GM20000 (cell line): ENCODE data around the gene GAPDHS.

ENCODE experiments used
- DNase-seq: peaks from one replicate; pipeline ENCODE4 v3.0.0; 2012; ENCODE audit warnings: low spot score
- CTCF ChIP-seq: IDR thresholded peaks from 2 replicates; pipeline ENCODE4 v1.5.1; 2012; ENCODE audit warnings: mild to moderate bottlenecking, control low read depth; ENCODE audit errors: extremely low read depth, missing control alignments

Gene GAPDHS

GRCh38 chr19:35519291-35519690 is 14.0 kb upstream of the GAPDHS start:
- no peak for TF ChIP-seq CTCF
- no peak for DNase-seq

DNA sequence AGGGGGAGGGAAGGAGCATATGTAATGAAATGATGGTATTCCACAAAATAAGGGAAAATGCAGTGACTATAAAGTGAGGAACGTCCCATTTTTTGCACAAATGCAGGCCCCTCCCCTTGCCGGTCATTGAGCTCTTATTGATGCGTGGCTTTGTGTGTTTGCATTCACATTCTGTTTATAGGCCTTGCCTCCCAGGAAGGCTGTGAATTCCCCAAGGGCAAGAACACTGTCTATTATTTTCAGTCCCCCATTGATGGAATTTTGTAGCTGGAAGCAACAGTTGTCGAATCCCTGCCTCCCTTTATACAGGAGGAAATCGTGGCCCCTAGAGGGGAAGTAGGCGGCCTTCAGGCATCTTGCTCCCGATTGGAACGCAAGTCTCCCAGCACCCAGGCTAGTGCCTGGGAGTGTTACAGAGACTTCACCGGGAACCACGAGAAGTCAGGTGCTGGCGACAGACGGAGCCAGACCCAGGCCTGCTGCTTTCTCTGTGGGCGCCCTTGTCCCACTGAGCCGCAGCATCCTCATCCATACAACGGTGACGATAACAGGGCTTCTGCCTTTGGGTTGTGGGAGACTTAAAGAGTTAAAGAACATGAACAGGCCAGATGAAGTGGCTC is 12.0 kb upstream of the GAPDHS start:
- DNase-seq = no peak
- no peak for TF ChIP-seq CTCF

DNA sequence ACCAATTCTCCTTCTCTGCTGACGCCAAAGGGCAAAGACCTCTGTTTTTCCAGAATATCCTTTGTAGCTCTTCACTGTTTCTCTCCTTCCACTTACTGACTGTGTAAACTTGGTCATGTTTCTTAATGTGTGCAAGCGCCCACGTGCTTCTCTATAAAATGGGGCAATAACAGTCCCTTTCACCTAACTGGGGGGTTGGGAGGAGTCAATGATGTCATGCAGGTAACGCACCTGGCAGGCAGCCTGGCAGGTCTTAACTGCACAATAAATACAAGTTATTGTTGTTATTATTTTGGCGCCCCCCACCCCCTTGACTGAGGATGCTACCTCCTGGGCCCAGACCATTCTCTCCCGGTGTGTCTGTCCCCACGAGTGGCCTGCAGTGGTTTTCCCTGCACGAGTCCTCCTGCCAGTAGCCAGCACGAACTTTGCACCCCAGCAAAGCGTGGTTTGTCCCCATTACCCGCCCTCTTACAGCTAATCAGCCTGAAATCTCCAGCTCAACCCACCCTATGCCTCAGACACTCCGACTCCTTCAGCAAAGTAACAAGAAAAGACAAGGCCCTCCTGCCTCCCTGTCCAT is 10.4 kb upstream of the GAPDHS start:
- no peak for DNase-seq
- no peak for TF ChIP-seq CTCF

DNA sequence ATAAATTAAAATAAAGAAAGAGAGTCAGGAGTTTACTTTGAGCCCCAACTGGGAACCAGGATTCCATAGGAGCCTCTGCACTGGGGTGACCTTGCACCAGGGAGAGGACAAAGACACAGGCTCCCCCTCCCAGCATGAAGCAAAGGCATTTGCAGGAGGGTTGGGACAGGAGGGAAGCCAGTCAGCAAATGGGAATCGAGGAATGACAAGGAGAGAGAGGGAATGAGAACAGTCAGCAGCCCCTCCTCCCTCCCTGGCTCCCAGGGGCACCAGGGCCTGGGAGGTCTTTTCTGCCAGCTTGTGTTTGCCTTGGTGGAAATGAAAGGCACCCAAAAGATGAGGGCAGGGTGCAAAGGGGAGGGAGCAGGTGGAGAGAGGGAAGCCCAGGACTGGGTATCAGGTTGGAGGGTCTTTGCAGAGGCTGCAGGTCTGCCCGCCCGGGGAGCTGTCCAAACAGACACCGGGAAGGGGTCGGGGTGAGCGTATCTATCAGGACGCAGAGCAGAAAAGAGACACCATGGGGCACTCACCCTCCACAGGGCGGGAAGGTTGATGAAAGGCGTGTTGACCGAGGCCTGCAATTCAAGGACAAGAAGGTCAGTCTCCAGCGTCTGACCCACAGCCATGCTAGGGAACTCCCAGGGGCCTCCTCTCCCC is 8.9 kb upstream of the GAPDHS start:
- no peak for DNase-seq
- TF ChIP-seq CTCF = no peak

DNA sequence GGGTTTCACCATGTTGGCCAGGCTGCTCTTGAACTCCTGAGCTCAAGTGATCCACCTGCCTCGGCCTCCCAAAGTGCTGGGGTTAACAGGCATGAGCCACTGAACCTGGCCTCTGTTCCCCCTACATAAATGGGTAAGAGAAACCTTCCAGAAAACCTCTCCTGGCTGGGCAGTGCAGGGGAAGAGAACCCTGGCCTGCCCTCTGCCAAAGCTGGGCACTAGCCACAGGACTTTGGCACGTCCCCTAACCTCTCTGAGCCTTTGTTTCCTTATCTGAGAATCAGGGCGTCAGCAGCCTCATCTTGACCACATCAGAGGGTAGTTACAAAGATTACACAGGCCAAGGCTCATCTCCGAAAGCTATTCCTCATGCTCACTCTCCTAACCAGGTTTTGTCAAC is 7.4 kb upstream of the GAPDHS start:
- TF ChIP-seq CTCF = no peak
- no peak for DNase-seq

- TF ChIP-seq CTCF = no peak
- DNase-seq = no peak
Measured at GRCh38 chr19:35528218-35529038, 4.8 kb upstream of the GAPDHS start, which contains the start of gene SBSN. Gene SBSN (minus strand): TSS chr19:35528311. CDS start chr19:35528281, 30 bp downstream.
